ENCODE results near the gene DEDD2.

- TF ChIP-seq POLR2A (IDR thresholded peaks at IDR 0.05), result no peak
- no peak for TF ChIP-seq CTCF (IDR thresholded peaks at IDR 0.05)
- no peak for TF ChIP-seq POLR2AphosphoS5 (IDR thresholded peaks at IDR 0.05; ENCODE audit: insufficient read depth in 1 of 2, low read depth in 1 of 2)
These were observed 44.3 kb upstream of the DEDD2 start for GRCh38 chr19:42261763-42262162.
